Activated CD4-positive, alpha-beta T cell treated with anti-CD3 and anti-CD28 coated beads, Interleukin-2, Interleukin-6, amounts not matched to agents 100 ng/mL and 50 ng/mL, durations not matched to agents 16 hours and 8 hours (primary cell): ENCODE results near the gene FCN2.

Experiments
- DNase-seq: peaks from one replicate; pipeline ENCODE4 v3.0.0-alpha.2; 2020

FCN2 gene

GRCh38 chr9:134889386-134890154 lies 9.0 kb downstream of the FCN2 start:
- no peak for DNase-seq

DNA sequence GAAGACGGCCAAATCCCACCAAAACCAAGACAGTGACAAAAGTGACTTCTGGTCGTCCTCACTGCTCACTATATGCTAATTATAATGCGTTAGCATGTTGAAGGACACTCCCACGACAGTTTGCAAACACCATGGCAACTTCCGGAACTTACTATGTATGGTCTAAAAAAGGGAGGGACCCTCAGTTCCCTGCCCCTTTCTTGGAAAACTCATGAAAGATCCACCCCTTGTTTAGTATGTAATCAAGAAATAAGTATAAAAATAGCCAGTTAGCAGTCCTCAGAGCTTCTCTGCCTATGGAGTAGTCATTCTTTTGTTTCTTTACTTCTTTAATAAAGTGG lies 9.5 kb downstream of the FCN2 start:
- no peak for DNase-seq

- DNase-seq: no peak
Observed at GRCh38 chr9:134891053-134891452, 10.4 kb downstream of the FCN2 start.

DNA sequence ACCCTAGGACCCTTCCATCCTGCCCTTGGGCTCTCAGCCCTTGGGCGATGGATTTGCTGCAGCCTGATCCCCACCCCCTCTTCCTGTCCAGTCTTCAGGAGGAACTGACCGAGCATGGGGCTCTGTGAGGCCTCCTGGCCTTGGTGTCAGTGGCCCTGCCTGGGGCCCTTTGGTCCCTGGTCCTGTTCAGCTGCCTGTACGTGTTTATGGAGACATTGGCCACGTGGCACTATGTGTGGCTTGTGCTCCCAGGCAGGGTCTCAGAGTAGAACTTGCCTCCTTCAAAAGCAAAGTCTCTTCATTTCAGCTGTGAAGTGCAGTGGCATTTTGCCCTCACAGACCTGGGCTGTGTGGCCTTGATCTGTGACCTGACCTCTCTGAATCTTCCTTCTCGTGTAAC lies 11.1 kb downstream of the FCN2 start:
- no peak for DNase-seq

GRCh38 chr9:134892221-134892620 lies 11.6 kb downstream of the FCN2 start:
- DNase-seq: no peak

DNA sequence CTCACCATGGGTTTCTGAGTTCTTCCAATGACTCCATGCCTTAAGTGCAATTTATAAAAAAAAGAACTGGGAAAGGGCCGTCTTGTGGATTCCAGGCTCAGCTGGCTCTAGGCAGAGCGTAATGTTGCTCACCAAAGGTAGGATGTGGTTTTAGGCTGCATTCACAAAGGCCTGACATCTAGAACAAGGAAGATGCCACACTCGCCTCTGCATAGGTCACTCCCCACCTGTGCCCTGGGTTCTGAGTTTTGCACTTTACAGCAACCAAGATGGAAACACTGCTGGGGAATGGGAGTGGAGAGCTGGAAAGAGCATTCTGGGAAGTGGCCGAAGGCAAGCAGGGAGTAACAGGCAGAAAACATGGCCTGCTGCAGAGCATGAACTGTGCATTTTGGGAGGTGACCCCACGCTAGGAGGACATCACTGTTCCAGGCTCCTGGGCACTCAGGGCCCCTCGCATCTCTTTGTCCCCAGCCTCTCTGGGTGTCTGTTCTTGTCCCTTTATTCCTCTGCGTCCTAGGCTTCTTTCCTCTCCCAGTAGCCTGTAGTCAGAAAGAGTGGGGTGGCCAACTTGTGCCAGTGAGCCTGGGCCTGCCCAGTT lies 12.3 kb downstream of the FCN2 start:
- DNase-seq: no peak

- no peak for DNase-seq
Observed at GRCh38 chr9:134894136-134894860, 13.7 kb downstream of the FCN2 start.

DNA sequence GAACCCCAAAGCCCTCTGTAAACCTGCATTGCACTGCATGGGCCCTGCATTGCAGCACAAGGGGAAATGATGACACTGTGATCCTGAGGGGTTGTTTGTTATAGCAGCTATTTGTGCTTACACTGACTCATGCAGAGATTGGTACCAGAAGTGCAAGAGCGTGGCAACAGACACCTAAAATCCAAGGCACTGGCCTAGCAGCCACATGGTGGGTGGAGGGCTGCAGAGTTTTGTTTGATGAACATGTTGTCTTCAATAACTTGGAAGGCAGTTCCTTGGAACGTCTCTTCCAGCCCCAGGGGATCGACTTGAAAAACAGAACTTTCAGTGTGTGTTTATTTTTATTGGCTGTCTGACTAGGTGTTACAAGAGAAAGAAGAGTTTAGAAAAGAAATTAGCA lies 14.5 kb downstream of the FCN2 start:
- DNase-seq: no peak

- no peak for DNase-seq
Observed at GRCh38 chr9:134895567-134895907, 14.9 kb downstream of the FCN2 start.

- no peak for DNase-seq
Observed at GRCh38 chr9:134895908-134896833, 15.6 kb downstream of the FCN2 start.

DNA sequence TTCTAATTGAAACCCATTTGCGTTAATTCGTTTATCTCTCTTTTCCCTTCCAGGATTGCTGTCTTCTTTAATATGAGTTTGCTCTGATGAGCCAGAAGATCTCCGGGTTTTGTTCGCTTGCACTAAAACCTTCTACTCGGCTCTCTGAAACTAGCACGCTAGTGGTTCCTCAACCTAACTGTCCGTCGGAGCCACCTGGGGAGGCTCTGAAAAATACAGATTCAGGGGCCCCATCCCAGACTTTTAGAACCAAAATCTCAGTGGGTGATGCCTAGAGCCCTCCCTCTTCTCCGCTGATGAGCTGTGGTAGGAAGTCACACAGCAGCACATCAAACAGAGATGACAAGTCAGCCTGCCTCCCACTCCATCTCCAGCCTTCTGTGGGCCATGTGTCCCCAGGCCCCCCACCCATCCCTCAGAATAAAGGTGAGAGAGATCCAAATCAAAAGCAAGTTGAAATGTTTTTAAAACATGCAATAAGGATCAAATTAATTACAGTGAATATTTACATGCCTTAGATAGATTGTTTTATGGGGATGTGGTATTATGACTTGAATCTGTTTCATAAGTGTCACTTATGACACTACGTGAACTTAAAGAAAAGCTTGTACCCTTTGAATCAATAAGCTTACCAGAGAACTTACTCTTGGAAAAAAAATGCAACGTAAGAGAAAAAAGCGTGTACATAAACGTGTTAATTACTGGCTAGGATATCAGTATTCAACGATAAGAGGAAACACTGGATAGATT lies 16.4 kb downstream of the FCN2 start:
- DNase-seq: no peak

DNA sequence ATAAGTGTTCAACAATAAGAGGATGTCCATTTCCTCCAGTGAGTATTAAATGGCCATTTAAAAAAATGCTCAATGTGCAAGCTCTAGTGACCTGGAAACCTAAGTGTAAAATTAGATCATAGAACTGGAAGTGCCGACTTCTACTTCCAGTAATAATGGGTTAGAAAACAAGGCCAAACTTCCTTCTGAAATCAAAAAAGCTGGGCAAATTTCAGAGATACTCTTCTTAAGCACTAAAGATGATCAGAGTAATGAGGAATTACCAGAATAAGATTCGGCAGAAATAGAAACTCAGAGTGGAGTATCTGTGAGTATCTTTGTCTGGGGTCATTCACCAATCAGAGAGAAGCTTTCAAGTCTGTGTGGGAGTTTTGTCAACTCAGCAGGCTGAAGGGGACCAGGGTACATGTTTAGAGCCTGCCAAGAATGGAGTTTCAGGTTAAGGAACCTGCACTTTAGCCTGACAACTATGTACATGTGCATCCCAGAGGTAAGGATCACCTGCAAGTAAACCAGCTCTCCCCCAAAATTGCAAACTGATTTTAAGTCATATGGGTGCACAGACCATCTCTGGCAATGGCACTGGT lies 17.1 kb downstream of the FCN2 start:
- DNase-seq: no peak

- no peak for DNase-seq
Observed at GRCh38 chr9:134898319-134898718, 17.7 kb downstream of the FCN2 start.

- no peak for DNase-seq
Observed at GRCh38 chr9:134899168-134899567, 18.6 kb downstream of the FCN2 start.

GRCh38 chr9:134899818-134900217 lies 19.2 kb downstream of the FCN2 start:
- no peak for DNase-seq

DNA sequence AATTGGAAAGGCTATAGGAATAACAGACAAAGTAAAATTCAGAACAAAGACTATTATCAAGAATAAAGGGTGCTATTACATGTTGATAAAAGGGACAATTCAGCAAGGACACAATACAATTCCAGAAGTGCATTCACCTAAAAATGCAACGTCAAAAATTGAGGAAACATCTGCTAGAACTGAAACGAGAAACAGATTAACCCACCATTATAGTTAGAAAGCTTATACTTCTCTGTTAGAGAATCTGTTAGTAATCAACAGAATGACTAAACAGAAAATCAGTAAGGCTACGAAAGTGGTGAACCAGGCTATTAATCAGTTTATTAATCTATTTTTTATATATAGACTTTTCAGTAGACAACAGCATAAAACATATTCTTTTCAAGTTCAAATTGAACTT lies 22.3 kb downstream of the FCN2 start:
- no peak for DNase-seq

DNA sequence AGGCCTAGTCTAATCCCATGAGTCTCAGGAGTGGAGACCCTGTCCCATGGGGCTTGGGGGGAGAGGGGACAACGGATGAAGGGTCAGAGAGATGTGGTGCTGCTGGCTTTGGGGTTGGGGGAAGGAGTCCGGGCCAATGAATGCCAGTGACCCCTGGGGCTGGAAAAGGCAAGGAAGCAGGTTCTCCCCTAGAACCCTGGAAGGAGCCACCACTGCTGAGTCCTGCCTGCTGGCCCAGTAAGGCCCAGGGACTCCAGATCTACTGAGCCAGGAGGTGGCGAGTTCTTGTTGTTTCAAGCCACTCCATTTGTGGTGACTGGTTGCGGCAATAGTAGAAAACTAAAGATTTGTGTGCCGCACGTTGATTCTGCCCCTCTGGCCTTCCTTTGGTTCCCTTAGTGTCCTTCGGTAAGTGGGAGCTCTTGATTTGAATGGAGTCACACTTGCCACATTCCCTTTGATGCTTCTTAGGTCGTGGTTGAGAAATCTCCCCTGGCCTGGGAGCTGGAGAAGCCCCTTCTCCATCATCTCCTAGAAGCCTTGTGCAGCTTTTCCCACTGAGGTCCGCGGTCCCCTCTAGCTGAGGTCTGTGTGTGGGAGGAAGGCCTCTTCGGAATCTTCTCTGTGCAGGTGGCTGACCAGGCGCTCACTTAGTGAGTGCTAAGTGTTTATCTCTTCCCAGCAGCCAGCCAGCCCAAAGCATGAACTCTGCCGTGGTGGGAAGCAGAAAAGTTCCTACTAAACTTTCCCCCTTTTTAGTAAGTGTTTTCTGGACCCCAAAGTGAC lies 28.1 kb downstream of the FCN2 start:
- no peak for DNase-seq

GRCh38 chr9:134909511-134910481 lies 29.2 kb downstream of the FCN2 start:
- DNase-seq: no peak

DNA sequence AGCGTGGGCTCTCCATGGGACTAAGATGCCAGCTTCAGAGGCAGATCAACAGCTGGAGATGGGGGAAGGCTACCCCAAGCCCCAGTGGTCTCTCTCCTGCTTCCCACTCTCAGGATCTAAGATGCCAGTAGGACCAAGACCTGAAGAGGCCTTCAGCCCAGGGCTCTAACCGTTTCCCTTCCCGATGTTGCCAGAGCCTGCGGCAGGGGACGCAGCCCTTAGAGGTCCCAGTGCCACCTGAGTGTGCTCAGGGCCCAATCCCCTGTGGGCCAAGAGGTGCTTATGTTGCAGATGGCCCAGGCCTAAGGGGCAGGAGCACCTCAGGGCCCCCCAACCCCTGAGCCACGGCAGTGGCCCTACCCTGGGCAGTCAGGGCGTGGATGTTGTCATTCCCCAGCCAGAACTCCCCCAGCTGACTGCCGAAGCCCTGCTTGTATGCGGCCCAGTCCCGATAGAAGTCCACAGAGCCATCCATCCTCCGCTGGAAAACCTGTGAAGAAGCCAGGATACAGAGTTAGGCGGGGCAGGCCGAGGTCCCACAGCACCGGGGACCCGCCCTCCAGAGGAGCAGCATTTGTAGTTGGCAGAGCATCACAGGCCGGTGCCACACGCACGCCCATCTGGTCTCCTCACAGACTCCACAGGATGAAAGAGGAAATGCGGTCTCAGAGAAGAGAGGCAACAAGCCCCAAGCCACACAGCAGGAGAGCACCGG lies 31.7 kb downstream of the FCN2 start:
- no peak for DNase-seq
